Fibroblast of lung (primary cell): ENCODE measurements around the gene C5orf46. TPM values are rescaled to one million over a fixed set of nuclear protein-coding genes. Genes with fewer than 3 reads are reported as not detected.
"Not testable (repeated sequence)": the region's sequence is repeated elsewhere in the genome, so short reads cannot be mapped to it uniquely, and the experiment has no call there.

Experiments used
- DNase-seq, 2 donors: peaks; one replicate each; pipeline versions ENCODE4 v3.0.0 to v3.0.0-alpha.2; 2010; ENCODE audit warnings: low read depth in 2 of 2
- H2AFZ ChIP-seq: 2 replicates; pipeline ENCODE4 v1.5.1; 2012; ENCODE audit warnings: low read length, control low read depth, inconsistent platforms
- H3K27ac ChIP-seq: 2 replicates; pipeline ENCODE4 v1.5.1; 2011; ENCODE audit warnings: low read length, control low read depth; ENCODE audit not compliant: insufficient read depth
- H3K27me3 ChIP-seq: 2 replicates; pipeline ENCODE4 v1.5.1; 2011; ENCODE audit warnings: mild to moderate bottlenecking, low read length; ENCODE audit not compliant: control insufficient read depth, insufficient read depth
- H3K36me3 ChIP-seq: 2 replicates; pipeline ENCODE4 v1.5.1; 2011; ENCODE audit warnings: low read length; ENCODE audit not compliant: control insufficient read depth, insufficient read depth
- H3K4me1 ChIP-seq: 2 replicates; pipeline ENCODE4 v1.5.1; 2011; ENCODE audit warnings: low read length; ENCODE audit not compliant: control insufficient read depth, insufficient read depth; ENCODE audit errors: extremely low read depth
- H3K4me2 ChIP-seq: 2 replicates; pipeline ENCODE4 v1.5.1; 2011; ENCODE audit warnings: low read length, control low read depth; ENCODE audit not compliant: insufficient read depth; ENCODE audit errors: extremely low read depth
- H3K4me3 ChIP-seq, 4 experiments: fragments of 200-600 bp in 1 of 4; sonication (generic) in 1 of 4; replicated peaks in 1 of 4; 2 replicates each; pipeline ENCODE4 v1.5.1; 2011 to 2016; ENCODE audit warnings: low read length in 4 of 4, low read depth in 3 of 4, mild to moderate bottlenecking in 3 of 4, control low read depth in 2 of 4, inconsistent platforms in 1 of 4, mixed read lengths in 1 of 4; ENCODE audit not compliant: insufficient read depth in 1 of 4; ENCODE audit errors: control extremely low read depth in 1 of 4
- H3K79me2 ChIP-seq: 2 replicates; pipeline ENCODE4 v1.5.1; 2012; ENCODE audit warnings: mild to moderate bottlenecking, low read length, inconsistent platforms; ENCODE audit not compliant: control insufficient read depth, insufficient read depth
- H3K9ac ChIP-seq: 2 replicates; pipeline ENCODE4 v1.5.1; 2011; ENCODE audit warnings: mild to moderate bottlenecking, low read length, control low read depth; ENCODE audit not compliant: insufficient read depth
- H3K9me3 ChIP-seq: 2 replicates; pipeline ENCODE4 v1.5.1; 2012; ENCODE audit warnings: low read depth, low read length; ENCODE audit not compliant: control insufficient read depth, insufficient read depth
- H4K20me1 ChIP-seq: 2 replicates; pipeline ENCODE4 v1.5.1; 2011; ENCODE audit warnings: low read length; ENCODE audit not compliant: control insufficient read depth, insufficient read depth; ENCODE audit errors: extremely low read depth
- EZH2 ChIP-seq: IDR thresholded peaks from 2 replicates; pipeline ENCODE4 v1.5.1; 2012; ENCODE audit warnings: low read length, control low read depth, mild to moderate bottlenecking; ENCODE audit errors: missing control alignments
- polyA minus RNA-seq: library from RNA; depleted of rRNA, polyadenylated mRNA; stranded (reverse); fragments of >200 nt; gene quantifications from 2 replicates; pipeline ENCODE4 v1.2.3, GENCODE V29; 2011; ENCODE audit warnings: low replicate concordance
- polyA plus RNA-seq, 2 donors: library from polyadenylated mRNA; depleted of rRNA in 1 of 2; stranded (reverse) in 1 of 2; unstranded in 1 of 2; fragments of >200 nt; gene quantifications; 2 replicates each; pipeline ENCODE4 v1.2.1, GENCODE V29; 2011 to 2012; ENCODE audit warnings: missing spikeins in 1 of 2
- total RNA-seq: library from RNA; depleted of rRNA; stranded (reverse); fragments of >200 nt; gene quantifications from 2 replicates; pipeline ENCODE4 v1.2.1, GENCODE V29; 2014
- TF ChIP-seq, protein P1 (sequence below), 2 donors: IDR thresholded peaks in 1 of 2; conservative IDR thresholded peaks in 1 of 2; 1 replicate in 1 of 2; 2 replicates in 1 of 2; pipeline ENCODE4 v1.5.1; 2011 to 2012; ENCODE audit warnings: low read length in 2 of 2, control low read depth in 1 of 2, inconsistent platforms in 1 of 2, low read depth in 1 of 2, mild to moderate bottlenecking in 1 of 2

Gene C5orf46
- total RNA-seq (not detected in 2 replicates), polyA plus RNA-seq (not detected in 2 replicates), polyA minus RNA-seq (not detected in 2 replicates)
- 0.36 TPM in 1 of 2 replicates, not detected in the other for polyA plus RNA-seq (2012)

DNA sequence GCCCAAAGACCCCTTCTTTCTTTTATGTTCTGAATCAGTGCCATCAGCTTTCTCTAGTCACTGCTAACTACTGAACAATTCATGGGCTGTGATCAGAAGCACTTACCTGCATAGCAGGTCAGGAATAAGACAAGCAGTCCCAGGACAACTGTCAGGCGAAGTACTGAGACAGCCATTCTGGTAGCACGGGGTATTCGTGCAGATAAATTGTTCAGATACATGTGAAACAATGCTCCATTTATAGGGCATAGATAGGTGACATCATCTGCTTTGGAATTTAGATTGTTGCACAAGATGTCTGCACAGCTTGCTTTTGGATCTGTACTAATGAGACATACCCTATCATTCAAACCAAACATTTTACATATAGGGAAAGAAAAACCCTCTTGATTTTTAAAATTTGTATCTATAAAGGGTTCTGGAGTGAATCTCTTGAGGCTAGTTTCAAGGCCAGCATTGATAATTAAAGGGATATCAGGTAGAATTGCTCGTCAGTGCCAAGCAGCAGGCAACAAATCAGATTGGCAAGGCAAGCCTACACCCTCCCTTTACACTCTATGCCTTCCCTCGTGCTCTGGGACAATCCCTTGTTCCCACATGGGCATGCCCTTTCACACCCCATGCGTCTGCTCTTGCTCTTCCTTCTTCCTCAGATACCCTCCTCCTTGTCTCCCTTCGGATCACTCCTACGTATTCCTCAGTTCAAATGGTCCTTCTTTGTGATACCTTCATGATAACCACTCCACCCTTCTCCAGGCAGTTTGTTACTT is at the start of gene C5orf46:
Gene C5orf46 (minus strand): TSS at position 213 of the 770 bp plus-strand sequence. CDS start 37 bp downstream, at position 176.
- Histone ChIP-seq H3K27me3 (no peaks in the 10 kb centered on the region), H3K79me2 (no peaks in the 10 kb centered on the region), H3K4me2 (no peak within 1 kb of the TSS), H2AFZ (no peak within 1 kb of the TSS), H3K9me3 (no peaks in the 10 kb centered on the region), H3K4me1 (no peaks in the 10 kb centered on the region), H3K27ac (no peak within 1 kb of the TSS), H3K9ac (no peak within 1 kb of the TSS), H3K4me3 (no peak within 1 kb of the TSS), H3K36me3 (no peaks in the 10 kb centered on the region), H4K20me1 (no peaks in the 10 kb centered on the region)
- no peak for TF ChIP-seq EZH2
- TF ChIP-seq, protein P1, sequence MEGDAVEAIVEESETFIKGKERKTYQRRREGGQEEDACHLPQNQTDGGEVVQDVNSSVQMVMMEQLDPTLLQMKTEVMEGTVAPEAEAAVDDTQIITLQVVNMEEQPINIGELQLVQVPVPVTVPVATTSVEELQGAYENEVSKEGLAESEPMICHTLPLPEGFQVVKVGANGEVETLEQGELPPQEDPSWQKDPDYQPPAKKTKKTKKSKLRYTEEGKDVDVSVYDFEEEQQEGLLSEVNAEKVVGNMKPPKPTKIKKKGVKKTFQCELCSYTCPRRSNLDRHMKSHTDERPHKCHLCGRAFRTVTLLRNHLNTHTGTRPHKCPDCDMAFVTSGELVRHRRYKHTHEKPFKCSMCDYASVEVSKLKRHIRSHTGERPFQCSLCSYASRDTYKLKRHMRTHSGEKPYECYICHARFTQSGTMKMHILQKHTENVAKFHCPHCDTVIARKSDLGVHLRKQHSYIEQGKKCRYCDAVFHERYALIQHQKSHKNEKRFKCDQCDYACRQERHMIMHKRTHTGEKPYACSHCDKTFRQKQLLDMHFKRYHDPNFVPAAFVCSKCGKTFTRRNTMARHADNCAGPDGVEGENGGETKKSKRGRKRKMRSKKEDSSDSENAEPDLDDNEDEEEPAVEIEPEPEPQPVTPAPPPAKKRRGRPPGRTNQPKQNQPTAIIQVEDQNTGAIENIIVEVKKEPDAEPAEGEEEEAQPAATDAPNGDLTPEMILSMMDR (conservative IDR thresholded peaks at IDR 0.05 in 1 of 2, IDR thresholded peaks at IDR 0.05 in 1 of 2; ENCODE audit: low read depth in 1 of 2, low read length in 2 of 2): no peak
- DNase-seq: peak; percentile 50 to 88

DNA sequence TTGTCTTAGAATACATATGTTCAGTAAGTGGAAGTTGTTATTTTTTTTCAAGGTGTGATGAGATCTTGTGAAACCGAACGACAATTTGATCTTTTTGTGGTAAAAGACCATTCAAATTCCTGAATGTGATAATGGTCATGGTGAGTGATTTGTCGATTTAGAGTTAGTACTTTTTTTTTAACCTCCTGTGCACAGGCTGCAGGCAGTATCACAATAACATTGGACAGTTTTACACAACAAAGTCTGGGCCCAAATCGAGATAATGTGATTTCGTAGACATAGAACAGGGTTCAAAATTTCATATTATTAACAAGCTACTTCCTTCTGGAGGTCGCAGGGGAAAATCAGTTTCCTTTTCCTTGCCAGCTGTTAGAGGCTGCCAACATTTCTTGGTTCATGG is 48.6 kb upstream of the C5orf46 start:
- Histone ChIP-seq H4K20me1 (no peaks in the 10 kb centered on the region), H3K9ac (no peak overlapping the region), H3K4me3 (no peak overlapping the region), H3K27me3 (no peaks in the 10 kb centered on the region), H3K79me2 (no peaks in the 10 kb centered on the region), H2AFZ (no peak overlapping the region), H3K27ac (no peak overlapping the region), H3K36me3 (no peaks in the 10 kb centered on the region), H3K4me1 (no peaks in the 10 kb centered on the region), H3K9me3 (no peaks in the 10 kb centered on the region), H3K4me2 (no peak overlapping the region)
- no peak for TF ChIP-seq EZH2
- TF ChIP-seq, protein P1 (conservative IDR thresholded peaks at IDR 0.05 in 1 of 2, IDR thresholded peaks at IDR 0.05 in 1 of 2; ENCODE audit: low read depth in 1 of 2, low read length in 2 of 2): no peak
- DNase-seq: no peak

GRCh38 chr5:147949711-147950573 is 43.6 kb upstream of the C5orf46 start:
- Histone ChIP-seq H3K36me3 (no peaks in the 10 kb centered on the region), H3K4me1 (no peaks in the 10 kb centered on the region), H3K9ac (no peak overlapping the region), H3K4me3 (no peak overlapping the region), H2AFZ (no peak overlapping the region), H3K27me3 (no peaks in the 10 kb centered on the region), H3K4me2 (no peak overlapping the region), H3K79me2 (no peaks in the 10 kb centered on the region), H3K27ac (no peak overlapping the region), H3K9me3 (no peaks in the 10 kb centered on the region), H4K20me1 (no peaks in the 10 kb centered on the region)
- TF ChIP-seq, protein P1 (conservative IDR thresholded peaks at IDR 0.05 in 1 of 2, IDR thresholded peaks at IDR 0.05 in 1 of 2; ENCODE audit: low read depth in 1 of 2, low read length in 2 of 2): peak; percentile 37 to 66
- no peak for TF ChIP-seq EZH2
- peak; percentile 32 to 67 for DNase-seq

GRCh38 chr5:147946658-147947274 is 40.4 kb upstream of the C5orf46 start:
- not testable (repeated sequence) for H3K79me2 ChIP-seq, H3K9me3 ChIP-seq, H3K4me2 ChIP-seq, H2AFZ ChIP-seq, DNase-seq, H3K4me1 ChIP-seq, H3K4me3 ChIP-seq, H3K9ac ChIP-seq, H3K36me3 ChIP-seq, H4K20me1 ChIP-seq, H3K27me3 ChIP-seq, H3K27ac ChIP-seq
